MM.1S (cell line): ENCODE data around the gene NOTUM.

Experiments used
- CTCF ChIP-seq: fragments of 300-600 bp; sonication (generic); IDR thresholded peaks from 2 replicates; pipeline ENCODE4 v1.5.1; 2016; ENCODE audit warnings: antibody characterized with exemption, low read length, mixed read lengths
- EZH2 ChIP-seq: fragments of 300-600 bp; sonication (generic); optimal IDR thresholded peaks from 2 replicates; pipeline ENCODE3; 2017; ENCODE audit warnings: low read depth, mild to moderate bottlenecking, antibody characterized with exemption, low read length, mixed read lengths

- TF ChIP-seq EZH2 (no peak), CTCF (no peak)
Observed at GRCh38 chr17:81961521-81962498, 823 bp upstream of the NOTUM start.
